Right lobe of liver (tissue), 6 donors: ENCODE results near the gene EIF2B1. TPM values are rescaled to one million over a fixed set of nuclear protein-coding genes. Genes with fewer than 3 reads are reported as not detected.

Experiments
- ATAC-seq, 4 donors: fragments of 200-7000 bp; cut with Tn5 transposase; one replicate each; pipeline ENCODE4 v1.9.1; 2020; ENCODE audit warnings: mild to moderate bottlenecking in 4 of 4, moderate library complexity in 4 of 4
- DNase-seq, 3 donors: peaks; one replicate each; pipeline ENCODE4 v3.0.0-alpha.2; 2020
- H3K27ac ChIP-seq, 3 donors: fragments of 200-600 bp; one replicate each; pipeline ENCODE4 v1.8.0; 2022
- H3K27me3 ChIP-seq, 2 donors: fragments of 200-600 bp; one replicate each; pipeline ENCODE4 v1.8.0; 2022
- H3K36me3 ChIP-seq, 4 donors: fragments of 200-600 bp; sonication (generic) in 1 of 4; one replicate each; pipeline versions ENCODE4 v1.5.1 to v1.8.0; 2017 to 2022; ENCODE audit warnings: control low read depth in 1 of 4
- H3K4me1 ChIP-seq, 4 donors: fragments of 200-600 bp; sonication (generic) in 1 of 4; one replicate each; pipeline versions ENCODE4 v1.5.1 to v1.8.0; 2017 to 2022; ENCODE audit warnings: control low read depth in 1 of 4
- H3K4me3 ChIP-seq, 3 donors: fragments of 200-600 bp; one replicate each; pipeline ENCODE4 v1.8.0; 2022
- H3K9me3 ChIP-seq, 4 donors: fragments of 200-600 bp; sonication (generic) in 1 of 4; one replicate each; pipeline versions ENCODE4 v1.5.1 to v1.8.0; 2017 to 2022; ENCODE audit warnings: control low read depth in 1 of 4
- POLR2A ChIP-seq: fragments of 450-650 bp; IDR thresholded peaks from one replicate; pipeline ENCODE4 v1.6.1; 2017; ENCODE audit warnings: antibody characterized with exemption, mild to moderate bottlenecking
- WGBS: methylation state at CpG from one replicate; pipeline ENCODE4 v1.1.6; 2018; ENCODE audit warnings: low coverage, low lambda C conversion rate; ENCODE audit not compliant: insufficient coverage; ENCODE audit errors: missing lambda C conversion rate; 5-methylcytosine and 5-hydroxymethylcytosine counted together
- intact Hi-C, 2 donors: fragments of 100-400 bp; cut with DNase I; formaldehyde crosslinking; loops; one replicate each; pipeline versions ENCODE4 v1.11.2 to v1.14.1; 2022
- long read RNA-seq: library from polyadenylated mRNA; unstranded; transcript quantifications from one replicate; pipeline ENCODE4 v2.0.0, GENCODE V29; 2019
- total RNA-seq, 6 experiments: library from RNA; depleted of rRNA in 2 of 6; stranded (reverse); fragments of >200 nt in 2 of 6; fragmentation: NEBNext Ultra II Directional in 3 of 6; extraction: Animal tissue kit (Norgen Biotek cat#: 25700) in 3 of 6; gene quantifications; one replicate each; pipeline versions ENCODE4 v1.1.0 to v1.2.4, GENCODE V29; 2016 to 2023
- TF ChIP-seq, protein P1 (sequence below), 4 donors: fragments of 200-600 bp in 3 of 4; fragments of 450-650 bp in 1 of 4; IDR thresholded peaks; one replicate each; pipeline versions ENCODE4 v1.5.1 to v1.8.0; 2016 to 2022; ENCODE audit warnings: antibody characterized with exemption in 4 of 4, mild to moderate bottlenecking in 2 of 4
- donor health status: DM: no; HTN: yes; CAD: no.
- donor health status: DM: no; HTN: no; CAD: no.
- donor health status: DM: no; HTN: no; CAD: no.
- donor health status: DM: no; HTN: yes; CAD: no.
- donor health status: DM: no; HTN: yes; CAD: no.

Gene EIF2B1
- total RNA-seq = 100 to 1,000 TPM in 1 of 6 experiments, 10 to 100 TPM in 5; 19.3 to 137 (median 22.2) TPM
- long read RNA-seq, transcript EIF2B1-201 (9 exons, 2,477 nt) = major isoform, 5 of 6 reads
- long read RNA-seq, partial matches to known transcripts = 1 of 6 reads
- long read RNA-seq, other reads (novel, unspliced or antisense) = 0 of 6 reads

DNA sequence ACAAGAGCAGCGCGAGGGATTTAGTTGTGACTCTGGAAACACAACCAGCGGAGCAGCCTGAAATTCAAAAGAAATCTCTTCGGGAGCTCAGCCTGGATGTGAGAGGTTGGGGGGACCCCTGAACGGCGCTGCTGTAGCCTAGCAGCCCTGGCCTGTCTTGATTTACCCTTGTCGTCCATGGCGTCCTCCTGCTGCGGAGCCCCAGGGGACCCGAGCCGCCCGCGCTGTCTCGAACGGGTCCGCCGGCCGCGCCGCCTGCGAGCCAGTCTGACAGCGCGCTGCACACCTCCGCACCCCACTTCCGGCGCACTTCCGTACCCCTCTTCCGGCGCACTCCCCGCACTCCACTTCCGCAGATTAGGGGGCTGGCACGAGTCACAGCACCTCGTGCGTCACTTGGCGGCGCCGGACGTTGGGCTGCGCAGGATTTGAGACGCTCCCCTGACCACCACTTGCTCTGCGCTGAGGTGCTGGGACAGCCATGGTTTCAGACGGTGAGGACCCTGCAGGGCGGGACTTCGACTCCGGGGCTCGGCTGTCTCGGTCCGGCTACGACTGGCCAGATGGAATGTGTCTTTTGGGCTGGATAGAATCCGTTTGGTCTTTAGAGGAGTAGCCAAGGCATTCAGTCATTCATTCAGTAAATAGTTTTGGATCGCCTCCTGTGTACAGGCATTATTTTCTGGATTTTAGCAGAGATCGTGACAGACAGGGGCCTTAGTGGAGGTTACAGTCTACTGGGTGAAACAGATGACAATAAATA lies at the start of gene EIF2B1, which contains the start of gene GTF2H3:
Gene EIF2B1 (minus strand): TSS at position 308 of the 763 bp plus-strand sequence. CDS start 129 bp downstream, at position 179.
Gene GTF2H3 (plus strand): TSS at position 451 of the 763 bp plus-strand sequence. CDS start 31 bp downstream, at position 482.
- Histone ChIP-seq H3K27ac (peak within 1 kb of the TSS; percentile 25 to 64 (median 62)), H3K4me1 (peaks cover 0 to 10% (median 5%) of the 10 kb centered on the region in 4 donors), H3K36me3 (peaks cover 0 to 29% (median 8%) of the 10 kb centered on the region in 4 donors), H3K4me3 (peak within 1 kb of the TSS; percentile 89 to 96 (median 91)), H3K9me3 (no peaks in the 10 kb centered on the region), H3K27me3 (no peaks in the 10 kb centered on the region)
- peak; percentile 95 to 96 (median 95) for DNase-seq
- intact Hi-C loops = no loop called here
- TF ChIP-seq POLR2A = peak; percentile 82
- TF ChIP-seq, protein P1, sequence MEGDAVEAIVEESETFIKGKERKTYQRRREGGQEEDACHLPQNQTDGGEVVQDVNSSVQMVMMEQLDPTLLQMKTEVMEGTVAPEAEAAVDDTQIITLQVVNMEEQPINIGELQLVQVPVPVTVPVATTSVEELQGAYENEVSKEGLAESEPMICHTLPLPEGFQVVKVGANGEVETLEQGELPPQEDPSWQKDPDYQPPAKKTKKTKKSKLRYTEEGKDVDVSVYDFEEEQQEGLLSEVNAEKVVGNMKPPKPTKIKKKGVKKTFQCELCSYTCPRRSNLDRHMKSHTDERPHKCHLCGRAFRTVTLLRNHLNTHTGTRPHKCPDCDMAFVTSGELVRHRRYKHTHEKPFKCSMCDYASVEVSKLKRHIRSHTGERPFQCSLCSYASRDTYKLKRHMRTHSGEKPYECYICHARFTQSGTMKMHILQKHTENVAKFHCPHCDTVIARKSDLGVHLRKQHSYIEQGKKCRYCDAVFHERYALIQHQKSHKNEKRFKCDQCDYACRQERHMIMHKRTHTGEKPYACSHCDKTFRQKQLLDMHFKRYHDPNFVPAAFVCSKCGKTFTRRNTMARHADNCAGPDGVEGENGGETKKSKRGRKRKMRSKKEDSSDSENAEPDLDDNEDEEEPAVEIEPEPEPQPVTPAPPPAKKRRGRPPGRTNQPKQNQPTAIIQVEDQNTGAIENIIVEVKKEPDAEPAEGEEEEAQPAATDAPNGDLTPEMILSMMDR (IDR thresholded peaks at IDR 0.05) = no peak
- peak; percentile 98 to 100 (median 100) for ATAC-seq
- WGBS = 0% methylated on average over 23 of the region's 52 CpGs

DNA sequence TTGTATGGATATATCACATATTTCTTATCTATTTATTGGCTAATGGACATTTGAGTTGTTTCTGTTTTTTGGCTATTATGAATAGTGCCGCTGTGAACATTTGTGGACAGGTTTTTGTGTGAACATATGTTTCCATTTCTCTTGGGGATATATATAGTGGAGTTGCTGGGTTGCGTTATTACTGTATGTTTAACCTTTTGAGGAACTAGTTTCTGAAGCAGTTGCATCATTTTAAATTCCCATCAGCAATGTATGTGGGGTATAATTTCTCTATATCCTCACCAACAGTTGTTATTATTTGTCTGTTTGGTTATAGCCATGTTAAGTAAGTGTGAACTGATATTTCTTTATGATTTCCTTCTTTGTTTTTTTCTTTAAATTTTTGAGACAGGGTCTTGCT lies 48.1 kb upstream of the EIF2B1 start:
- Histone ChIP-seq H3K9me3 (no peaks in the 10 kb centered on the region), H3K27me3 (no peaks in the 10 kb centered on the region), H3K4me3 (no peak overlapping the region), H3K36me3 (no peaks in the 10 kb centered on the region), H3K4me1 (no peaks in the 10 kb centered on the region), H3K27ac (no peak overlapping the region)
- DNase-seq (no peak), ATAC-seq (no peak)
- TF ChIP-seq POLR2A = no peak
- TF ChIP-seq, protein P1 (IDR thresholded peaks at IDR 0.05) = no peak
- 85% methylated on average over 2 of the region's 2 CpGs for WGBS
- intact Hi-C loops = no loop called here

DNA sequence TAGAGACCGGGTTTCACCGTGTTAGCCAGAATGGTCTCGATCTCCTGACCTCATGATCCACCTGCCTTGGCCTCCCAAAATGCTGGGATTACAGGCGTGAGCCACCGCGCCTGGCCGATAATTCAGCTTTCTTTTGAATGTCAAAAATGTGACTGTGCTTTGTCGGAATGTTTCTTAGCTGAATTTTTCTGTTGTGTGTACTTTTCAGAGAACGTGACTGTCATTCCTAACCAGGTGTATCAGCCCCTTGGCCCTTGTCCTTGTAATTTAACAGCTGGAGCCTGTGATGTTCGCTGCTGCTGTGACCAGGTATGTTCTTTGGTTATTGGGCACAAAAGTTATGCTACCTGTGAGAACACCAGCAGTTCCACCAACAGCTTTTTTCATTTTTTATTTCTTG lies 45.5 kb upstream of the EIF2B1 start:
- TF ChIP-seq, protein P1 (IDR thresholded peaks at IDR 0.05) = no peak
- TF ChIP-seq POLR2A = no peak
- H3K36me3 ChIP-seq = no peaks in the 10 kb centered on the region
- 94% methylated on average over 10 of the region's 10 CpGs for WGBS

DNA sequence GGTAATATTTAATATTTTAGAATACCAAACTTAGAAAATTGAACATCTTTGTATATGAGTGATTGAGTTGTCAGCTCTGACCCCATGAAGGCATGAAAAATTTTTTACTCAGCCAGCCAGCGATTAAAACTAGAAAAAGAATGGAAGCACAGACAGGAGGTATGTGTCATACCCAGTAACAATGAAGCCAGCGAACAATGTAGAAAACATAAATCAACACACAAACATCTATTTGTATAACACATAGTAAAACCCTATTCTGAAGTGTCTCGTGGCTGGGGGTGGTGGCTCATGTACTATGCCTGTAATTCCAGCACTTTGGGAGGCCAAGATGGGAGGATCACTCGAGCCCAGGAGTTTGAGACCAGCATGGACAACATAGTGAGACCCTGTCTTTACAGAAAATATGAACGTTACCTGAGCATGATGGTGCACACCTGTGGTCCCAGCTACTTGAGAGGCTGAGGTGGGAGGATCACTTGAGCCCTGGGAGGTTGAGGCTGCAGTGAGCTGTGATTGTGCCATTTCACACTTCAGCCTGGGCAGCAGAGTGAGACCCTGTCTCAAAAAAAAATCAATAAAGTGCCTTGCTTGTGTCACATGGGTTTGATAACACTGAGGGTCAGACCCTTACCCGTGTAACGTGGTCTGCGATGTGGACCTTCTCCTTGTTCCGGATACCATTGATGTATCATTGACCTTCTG lies 43.3 kb upstream of the EIF2B1 start:
- Histone ChIP-seq H3K4me3 (no peak overlapping the region), H3K27me3 (no peaks in the 10 kb centered on the region), H3K27ac (no peak overlapping the region), H3K36me3 (no peaks in the 10 kb centered on the region), H3K9me3 (no peaks in the 10 kb centered on the region), H3K4me1 (no peaks in the 10 kb centered on the region)
- TF ChIP-seq, protein P1 (IDR thresholded peaks at IDR 0.05) = no peak
- no peak for TF ChIP-seq POLR2A
- intact Hi-C loops = no loop called here
- WGBS = 89% methylated on average over 8 of the region's 9 CpGs
- DNase-seq (no peak), ATAC-seq (no peak)

More for the DNA sequence above, 45.5 kb upstream of the EIF2B1 start:
- intact Hi-C loops = no loop called here
- H3K27ac ChIP-seq = no peak overlapping the region
- DNase-seq (no peak), ATAC-seq (no peak)
- no peaks in the 10 kb centered on the region for H3K9me3 ChIP-seq
- H3K4me3 ChIP-seq = no peak overlapping the region
- no peaks in the 10 kb centered on the region for H3K27me3 ChIP-seq
- H3K4me1 ChIP-seq = no peaks in the 10 kb centered on the region
